ENCODE results near the gene RNF207. TPM values are rescaled to one million over a fixed set of nuclear protein-coding genes. Genes with fewer than 3 reads are reported as not detected.

The RNF207 gene
- total and polyA plus RNA-seq, 2 of the 13 experiments (the other 11 are each of a cell fraction or from before 2014, with no cell fraction given) = 9.8 to 15.9 TPM

DNA sequence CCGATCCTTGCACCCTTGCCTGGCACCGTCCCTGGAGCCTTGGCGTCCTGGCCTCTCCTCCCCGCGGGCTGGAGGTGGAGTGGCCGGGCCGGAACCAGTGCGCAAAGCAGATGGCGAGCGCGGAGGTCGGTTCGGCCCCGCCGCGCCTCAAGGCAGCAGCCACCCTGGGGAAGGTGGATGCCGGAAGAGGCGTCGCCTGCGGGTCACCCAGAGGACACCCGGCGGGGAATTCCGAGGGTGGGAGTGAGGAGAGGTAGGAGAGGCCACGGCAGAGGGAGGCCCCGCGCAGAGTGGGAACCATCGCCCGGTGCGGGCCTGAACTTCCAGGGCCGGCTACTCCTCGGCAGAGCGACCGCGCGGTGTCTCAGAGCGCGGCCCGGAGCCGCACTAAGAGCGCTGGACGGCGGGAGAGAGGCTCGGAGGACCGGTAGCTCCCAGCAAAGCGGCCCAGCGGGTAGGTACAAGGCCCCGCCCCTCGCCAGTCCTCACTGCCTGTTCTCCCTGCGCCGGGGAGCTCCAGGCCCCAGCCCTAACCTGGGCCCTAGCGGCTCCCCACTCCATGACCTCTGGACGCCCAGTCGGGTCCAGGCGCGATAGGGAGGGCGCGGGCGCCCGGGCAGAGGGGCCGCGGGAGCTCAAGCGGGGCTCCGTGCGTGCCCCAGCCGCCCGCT lies at the start of gene RNF207 (continued):
- TF ChIP-seq SP140L (CRISPR knock-in tag; IDR thresholded peaks at IDR 0.05; ENCODE audit: borderline replicate concordance) (0 out of 2 replicates have a peak, but pooled peaks have one; percentile 34), HMG20B (CRISPR knock-in tag; conservative IDR thresholded peaks at IDR 0.05) (0 out of 2 replicates have a peak, but pooled peaks have one; percentile 26), ZFP37 (CRISPR knock-in tag; IDR thresholded peaks at IDR 0.05; ENCODE audit: borderline replicate concordance) (no peak; the same call in 1 of the 2 replicates), FOXP1 (IDR thresholded peaks at IDR 0.05) (no peak), FOXP1 (CRISPR knock-in tag; IDR thresholded peaks at IDR 0.05) (no peak), ZNF136 (CRISPR knock-in tag; IDR thresholded peaks at IDR 0.05; ENCODE audit: low read depth) (no peak), SIX1 (CRISPR knock-in tag; IDR thresholded peaks at IDR 0.05; ENCODE audit: borderline replicate concordance) (no peak), CHCHD3 (CRISPR knock-in tag; IDR thresholded peaks at IDR 0.05) (peak; percentile 73; the same call in 1 of the 2 replicates), ERF (CRISPR knock-in tag; IDR thresholded peaks at IDR 0.05) (peak; percentile 78; the same call in 1 of the 2 replicates), SNAPC4 (CRISPR knock-in tag; IDR thresholded peaks at IDR 0.05) (0 out of 2 replicates have a peak, but pooled peaks have one; percentile 77), HNRNPUL1 (IDR thresholded peaks at IDR 0.05; ENCODE audit: low read depth, low read length) (peak; percentile 39; the same call in 1 of the 2 replicates), CHD2 (IDR thresholded peaks at IDR 0.05; ENCODE audit: low read depth, low read length) (no peak), U2AF1 (optimal IDR thresholded peaks at IDR 0.05; ENCODE audit: low read depth, low read length) (peak; percentile 30), ZNF780A (CRISPR knock-in tag; IDR thresholded peaks at IDR 0.05) (no peak), ZNF709 (CRISPR knock-in tag; IDR thresholded peaks at IDR 0.05) (no peak), ZBTB37 (CRISPR knock-in tag; IDR thresholded peaks at IDR 0.05) (peak; percentile 43; the same call in 1 of the 2 replicates), KMT2B (CRISPR knock-in tag; IDR thresholded peaks at IDR 0.05) (no peak)
- TF ChIP-seq, protein P1, sequence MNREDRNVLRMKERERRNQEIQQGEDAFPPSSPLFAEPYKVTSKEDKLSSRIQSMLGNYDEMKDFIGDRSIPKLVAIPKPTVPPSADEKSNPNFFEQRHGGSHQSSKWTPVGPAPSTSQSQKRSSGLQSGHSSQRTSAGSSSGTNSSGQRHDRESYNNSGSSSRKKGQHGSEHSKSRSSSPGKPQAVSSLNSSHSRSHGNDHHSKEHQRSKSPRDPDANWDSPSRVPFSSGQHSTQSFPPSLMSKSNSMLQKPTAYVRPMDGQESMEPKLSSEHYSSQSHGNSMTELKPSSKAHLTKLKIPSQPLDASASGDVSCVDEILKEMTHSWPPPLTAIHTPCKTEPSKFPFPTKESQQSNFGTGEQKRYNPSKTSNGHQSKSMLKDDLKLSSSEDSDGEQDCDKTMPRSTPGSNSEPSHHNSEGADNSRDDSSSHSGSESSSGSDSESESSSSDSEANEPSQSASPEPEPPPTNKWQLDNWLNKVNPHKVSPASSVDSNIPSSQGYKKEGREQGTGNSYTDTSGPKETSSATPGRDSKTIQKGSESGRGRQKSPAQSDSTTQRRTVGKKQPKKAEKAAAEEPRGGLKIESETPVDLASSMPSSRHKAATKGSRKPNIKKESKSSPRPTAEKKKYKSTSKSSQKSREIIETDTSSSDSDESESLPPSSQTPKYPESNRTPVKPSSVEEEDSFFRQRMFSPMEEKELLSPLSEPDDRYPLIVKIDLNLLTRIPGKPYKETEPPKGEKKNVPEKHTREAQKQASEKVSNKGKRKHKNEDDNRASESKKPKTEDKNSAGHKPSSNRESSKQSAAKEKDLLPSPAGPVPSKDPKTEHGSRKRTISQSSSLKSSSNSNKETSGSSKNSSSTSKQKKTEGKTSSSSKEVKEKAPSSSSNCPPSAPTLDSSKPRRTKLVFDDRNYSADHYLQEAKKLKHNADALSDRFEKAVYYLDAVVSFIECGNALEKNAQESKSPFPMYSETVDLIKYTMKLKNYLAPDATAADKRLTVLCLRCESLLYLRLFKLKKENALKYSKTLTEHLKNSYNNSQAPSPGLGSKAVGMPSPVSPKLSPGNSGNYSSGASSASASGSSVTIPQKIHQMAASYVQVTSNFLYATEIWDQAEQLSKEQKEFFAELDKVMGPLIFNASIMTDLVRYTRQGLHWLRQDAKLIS (CRISPR knock-in tag; IDR thresholded peaks at IDR 0.05) = no peak
- TF ChIP-seq, protein P2, sequence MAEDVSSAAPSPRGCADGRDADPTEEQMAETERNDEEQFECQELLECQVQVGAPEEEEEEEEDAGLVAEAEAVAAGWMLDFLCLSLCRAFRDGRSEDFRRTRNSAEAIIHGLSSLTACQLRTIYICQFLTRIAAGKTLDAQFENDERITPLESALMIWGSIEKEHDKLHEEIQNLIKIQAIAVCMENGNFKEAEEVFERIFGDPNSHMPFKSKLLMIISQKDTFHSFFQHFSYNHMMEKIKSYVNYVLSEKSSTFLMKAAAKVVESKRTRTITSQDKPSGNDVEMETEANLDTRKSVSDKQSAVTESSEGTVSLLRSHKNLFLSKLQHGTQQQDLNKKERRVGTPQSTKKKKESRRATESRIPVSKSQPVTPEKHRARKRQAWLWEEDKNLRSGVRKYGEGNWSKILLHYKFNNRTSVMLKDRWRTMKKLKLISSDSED (CRISPR knock-in tag; IDR thresholded peaks at IDR 0.05) = no peak
